Thyroid gland (tissue), 4 donors: ENCODE measurements around the gene TMEM143. TPM values are rescaled to one million over a fixed set of nuclear protein-coding genes. Genes with fewer than 3 reads are reported as not detected.

Experiments used
- DNase-seq, 2 donors: peaks; one replicate each; pipeline ENCODE4 v3.0.0-alpha.2; 2019
- H3K27ac ChIP-seq, 3 donors: fragments of 200-600 bp; sonication (generic); 1 replicate in 2 of 3; 2 replicates in 1 of 3; pipeline ENCODE4 v1.5.1; 2016 to 2019; ENCODE audit warnings: mild to moderate bottlenecking in 1 of 3, moderate library complexity in 1 of 3
- H3K27me3 ChIP-seq: fragments of 200-600 bp; sonication (generic); one replicate; pipeline ENCODE4 v1.5.1; 2019
- H3K36me3 ChIP-seq, 2 donors: fragments of 200-600 bp; sonication (generic); one replicate each; pipeline ENCODE4 v1.5.1; 2016 to 2019
- H3K4me1 ChIP-seq, 2 donors: fragments of 200-600 bp; sonication (generic); one replicate each; pipeline ENCODE4 v1.5.1; 2017 to 2019
- H3K4me3 ChIP-seq, 3 donors: fragments of 200-600 bp; sonication (generic); replicated peaks in 1 of 3; 1 replicate in 2 of 3; 2 replicates in 1 of 3; pipeline ENCODE4 v1.5.1; 2016; ENCODE audit warnings: mild to moderate bottlenecking in 1 of 3
- H3K9me3 ChIP-seq: fragments of 200-600 bp; sonication (generic); one replicate; pipeline ENCODE4 v1.5.1; 2017
- POLR2A ChIP-seq, 2 donors: fragments of 450-650 bp; IDR thresholded peaks; one replicate each; pipeline ENCODE4 v1.6.1; 2017; ENCODE audit warnings: antibody characterized with exemption in 2 of 2, mild to moderate bottlenecking in 2 of 2, moderate library complexity in 1 of 2
- WGBS, 2 donors: methylation state at CpG; one replicate each; pipeline ENCODE4 v1.1.5; 2017; 5-methylcytosine and 5-hydroxymethylcytosine counted together
- intact Hi-C: fragments of 100-400 bp; cut with DNase I; formaldehyde crosslinking; loops from one replicate; pipeline ENCODE4 v1.15.1; 2023
- total RNA-seq, 4 donors: library from RNA; depleted of rRNA; stranded (reverse); fragments of >200 nt; gene quantifications; one replicate each; pipeline ENCODE4 v1.2.3, GENCODE V29; 2016
- TF ChIP-seq, protein P1 (sequence below), 6 experiments: fragments of 200-600 bp in 3 of 6; fragments of 450-650 bp in 3 of 6; sonication (generic) in 3 of 6; IDR thresholded peaks; one replicate each; pipeline ENCODE4 v1.5.1; 2016 to 2019; ENCODE audit warnings: antibody characterized with exemption in 6 of 6, mild to moderate bottlenecking in 2 of 6, inconsistent platforms in 1 of 6, moderate library complexity in 1 of 6

Gene TMEM143
- total RNA-seq, 4 donors from 2014 or later, result 6.3 to 12.6 (median 9.2) TPM

DNA sequence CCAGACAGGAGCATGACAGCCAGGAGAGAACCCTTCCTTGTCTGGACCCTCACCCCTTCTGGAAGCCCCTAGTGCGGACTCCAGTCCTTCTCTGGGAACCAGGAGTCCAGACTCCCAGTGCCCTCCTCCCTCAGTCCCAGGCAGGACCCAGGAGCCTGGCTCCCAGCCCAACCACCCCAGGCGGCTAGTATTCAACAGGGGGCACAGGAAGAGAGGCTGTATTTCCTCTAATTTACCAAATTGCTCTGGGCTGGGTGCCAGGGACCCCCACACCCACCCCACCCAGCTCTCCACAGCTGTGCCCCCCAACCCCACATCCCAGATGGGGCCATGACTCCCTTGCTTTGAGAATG lies 33.1 kb upstream of the TMEM143 start:
- no peak overlapping the region for H3K4me3 ChIP-seq
- H3K36me3 ChIP-seq, result no peaks in the 10 kb centered on the region
- 45 to 52% methylated on average over 2 of the region's 2 CpGs for WGBS, 2 donors
- TF ChIP-seq, protein P1, sequence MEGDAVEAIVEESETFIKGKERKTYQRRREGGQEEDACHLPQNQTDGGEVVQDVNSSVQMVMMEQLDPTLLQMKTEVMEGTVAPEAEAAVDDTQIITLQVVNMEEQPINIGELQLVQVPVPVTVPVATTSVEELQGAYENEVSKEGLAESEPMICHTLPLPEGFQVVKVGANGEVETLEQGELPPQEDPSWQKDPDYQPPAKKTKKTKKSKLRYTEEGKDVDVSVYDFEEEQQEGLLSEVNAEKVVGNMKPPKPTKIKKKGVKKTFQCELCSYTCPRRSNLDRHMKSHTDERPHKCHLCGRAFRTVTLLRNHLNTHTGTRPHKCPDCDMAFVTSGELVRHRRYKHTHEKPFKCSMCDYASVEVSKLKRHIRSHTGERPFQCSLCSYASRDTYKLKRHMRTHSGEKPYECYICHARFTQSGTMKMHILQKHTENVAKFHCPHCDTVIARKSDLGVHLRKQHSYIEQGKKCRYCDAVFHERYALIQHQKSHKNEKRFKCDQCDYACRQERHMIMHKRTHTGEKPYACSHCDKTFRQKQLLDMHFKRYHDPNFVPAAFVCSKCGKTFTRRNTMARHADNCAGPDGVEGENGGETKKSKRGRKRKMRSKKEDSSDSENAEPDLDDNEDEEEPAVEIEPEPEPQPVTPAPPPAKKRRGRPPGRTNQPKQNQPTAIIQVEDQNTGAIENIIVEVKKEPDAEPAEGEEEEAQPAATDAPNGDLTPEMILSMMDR (IDR thresholded peaks at IDR 0.05), result no peak
- TF ChIP-seq POLR2A (IDR thresholded peaks at IDR 0.05), result no peak
- H3K27ac ChIP-seq, result no peak overlapping the region
- no peaks in the 10 kb centered on the region for H3K9me3 ChIP-seq
- peaks cover 32% of the 10 kb centered on the region for H3K27me3 ChIP-seq
- H3K4me1 ChIP-seq, result peaks cover 6 to 15% of the 10 kb centered on the region in 2 donors
- DNase-seq, result no peak
- intact Hi-C loops, result loop anchor here (10.0 kb wide), 1 partner anchor 48 kb away; the partner anchor contains the start of gene GRWD1

DNA sequence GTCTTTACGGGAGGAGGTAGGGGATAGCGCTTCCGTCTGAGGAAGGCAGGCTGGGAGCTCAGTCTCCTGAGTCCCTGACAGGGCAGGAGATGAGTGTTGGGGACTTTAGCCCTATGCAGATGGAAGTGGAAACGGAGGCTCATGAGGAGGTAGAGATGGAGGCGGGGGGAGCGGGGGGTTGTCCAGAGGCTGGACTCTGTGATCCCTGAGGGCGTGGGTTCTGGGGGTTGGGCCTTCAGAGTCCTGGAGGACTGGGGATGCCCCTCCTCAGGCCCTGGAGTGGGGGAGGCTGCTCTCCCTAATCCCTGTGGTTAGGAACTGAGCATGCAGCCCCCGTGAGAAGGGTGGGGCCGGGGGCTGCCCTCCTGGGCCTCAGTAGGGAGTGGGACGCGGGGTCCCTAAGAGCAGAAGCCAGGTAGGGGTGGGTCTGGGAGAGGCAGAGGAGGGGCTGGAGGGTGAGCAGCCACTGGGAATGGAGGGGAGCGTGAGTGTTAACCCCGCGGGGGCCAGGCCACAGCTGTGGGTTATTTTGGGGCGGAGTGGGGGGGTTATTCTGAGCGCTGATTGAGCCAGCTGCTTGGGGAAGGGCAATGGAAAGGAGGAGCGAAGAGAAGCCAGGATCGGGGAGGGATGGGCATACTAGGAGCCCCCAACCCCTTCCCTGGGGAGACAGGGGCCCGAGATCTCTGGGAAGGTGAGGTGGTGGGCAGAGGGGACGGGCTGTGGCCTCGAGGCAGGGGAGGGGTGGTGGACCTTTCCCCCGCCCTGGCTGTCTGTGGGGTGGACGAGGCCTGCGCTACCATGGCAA lies 32.5 kb upstream of the TMEM143 start:
- Histone ChIP-seq H3K4me3 (no peak overlapping the region), H3K27me3 (peaks cover 32% of the 10 kb centered on the region), H3K9me3 (no peaks in the 10 kb centered on the region), H3K4me1 (peaks cover 6 to 18% of the 10 kb centered on the region in 2 donors), H3K27ac (no peak overlapping the region), H3K36me3 (no peaks in the 10 kb centered on the region)
- no peak for DNase-seq
- intact Hi-C loops, result loop anchor here (10.0 kb wide), 1 partner anchor 49 kb away; the partner anchor contains the start of gene GRWD1
- TF ChIP-seq, protein P1 (IDR thresholded peaks at IDR 0.05), result no peak
- TF ChIP-seq POLR2A (IDR thresholded peaks at IDR 0.05), result no peak
- 45% methylated on average over 24 of the region's 24 CpGs for WGBS, 2 donors

DNA sequence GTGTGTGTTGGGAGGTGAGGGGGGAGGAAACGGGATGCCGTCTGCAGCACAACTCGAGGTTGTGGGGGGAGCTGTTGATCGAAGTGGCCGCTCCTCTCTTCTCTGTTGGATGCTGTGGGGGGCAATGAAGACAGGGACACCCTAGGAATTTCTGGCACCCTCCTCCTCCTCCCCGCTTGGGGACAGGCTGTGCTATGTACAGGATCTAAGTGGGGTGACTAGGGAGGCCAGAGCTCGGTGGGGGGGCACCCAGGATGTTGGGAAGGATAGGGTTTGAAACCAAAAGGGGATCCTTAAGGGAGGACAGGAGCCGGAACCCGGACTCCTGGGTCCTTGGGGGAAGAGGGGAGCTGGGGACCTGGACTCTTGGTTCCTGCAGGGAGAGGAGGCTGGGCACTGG lies 31.8 kb upstream of the TMEM143 start:
- no peak for TF ChIP-seq POLR2A (IDR thresholded peaks at IDR 0.05)
- TF ChIP-seq, protein P1 (IDR thresholded peaks at IDR 0.05), result no peak
- H3K27me3 ChIP-seq, result peaks cover 32% of the 10 kb centered on the region
- no peak for DNase-seq
- peaks cover 6 to 18% of the 10 kb centered on the region in 2 donors for H3K4me1 ChIP-seq
- H3K27ac ChIP-seq, result no peak overlapping the region
- 21 to 39% methylated on average over 9 of the region's 9 CpGs for whole genome bisulfite sequencing, 2 donors
- no peak overlapping the region for H3K4me3 ChIP-seq
- no peaks in the 10 kb centered on the region for H3K9me3 ChIP-seq
- intact Hi-C loops, result loop anchor here (10.0 kb wide), 1 partner anchor 49 kb away; the partner anchor contains the start of gene GRWD1
- no peaks in the 10 kb centered on the region for H3K36me3 ChIP-seq

DNA sequence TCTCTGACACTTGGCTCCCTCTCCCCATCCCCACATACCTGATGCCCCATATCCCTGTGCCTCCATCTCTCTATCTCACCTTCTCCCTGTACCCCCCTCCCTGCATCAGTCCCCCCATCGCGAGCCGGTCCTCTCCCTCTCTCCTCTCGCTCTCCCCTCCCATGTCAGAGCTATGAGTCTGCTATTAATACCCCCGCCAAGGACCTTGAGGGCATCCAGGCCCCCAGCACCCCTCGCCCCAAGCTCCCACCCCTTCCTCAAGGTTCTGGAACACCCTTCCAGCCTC lies 31.4 kb upstream of the TMEM143 start:
- no peak for TF ChIP-seq POLR2A (IDR thresholded peaks at IDR 0.05)
- TF ChIP-seq, protein P1 (IDR thresholded peaks at IDR 0.05), result no peak

More for the DNA sequence above, 31.4 kb upstream of the TMEM143 start:
- Histone ChIP-seq H3K9me3 (no peaks in the 10 kb centered on the region), H3K27me3 (peaks cover 32% of the 10 kb centered on the region), H3K27ac (no peak overlapping the region), H3K4me3 (no peak overlapping the region), H3K36me3 (no peaks in the 10 kb centered on the region), H3K4me1 (peaks cover 7 to 20% of the 10 kb centered on the region in 2 donors)
- DNase-seq, result no peak
- intact Hi-C loops, result loop anchor here (10.0 kb wide), 1 partner anchor 50 kb away; the partner anchor contains the start of gene GRWD1
- 6 to 16% methylated on average over 6 of the region's 6 CpGs for WGBS, 2 donors
